Uterus (tissue), 2 donors: ENCODE results near the gene CACNA2D4.

Experiments used
- POLR2A ChIP-seq, 2 donors: fragments of 450-650 bp; IDR thresholded peaks; one replicate each; pipeline ENCODE4 v1.6.1; 2016; ENCODE audit warnings: antibody characterized with exemption in 2 of 2, mild to moderate bottlenecking in 1 of 2, moderate library complexity in 1 of 2
- TF ChIP-seq, protein P1 (sequence below), 4 experiments: fragments of 200-600 bp in 2 of 4; fragments of 450-650 bp in 2 of 4; sonication (generic) in 2 of 4; IDR thresholded peaks; one replicate each; pipeline ENCODE4 v1.5.1; 2016 to 2019; ENCODE audit warnings: antibody characterized with exemption in 4 of 4, mild to moderate bottlenecking in 2 of 4, moderate library complexity in 1 of 4

DNA sequence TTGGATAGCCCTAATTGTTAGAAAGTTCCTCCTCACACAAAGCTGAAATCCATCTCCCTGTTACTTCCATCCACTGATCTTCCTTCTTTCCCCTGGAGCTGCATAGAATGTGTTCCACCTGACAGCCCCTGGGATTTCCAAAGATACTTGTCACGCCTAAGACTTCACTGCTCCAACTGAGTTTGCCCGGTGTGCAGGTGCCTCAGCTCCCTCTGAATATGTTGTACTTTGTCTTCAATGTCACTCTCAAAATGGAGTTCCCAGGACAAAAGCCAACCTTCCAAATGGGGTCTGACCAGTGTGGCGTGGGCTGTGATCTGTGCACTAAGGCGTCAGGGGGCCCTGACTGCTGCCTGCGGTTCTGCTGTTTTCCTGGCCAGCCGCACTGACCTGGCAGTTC is 42.8 kb downstream of the CACNA2D4 start:
- TF ChIP-seq, protein P1, sequence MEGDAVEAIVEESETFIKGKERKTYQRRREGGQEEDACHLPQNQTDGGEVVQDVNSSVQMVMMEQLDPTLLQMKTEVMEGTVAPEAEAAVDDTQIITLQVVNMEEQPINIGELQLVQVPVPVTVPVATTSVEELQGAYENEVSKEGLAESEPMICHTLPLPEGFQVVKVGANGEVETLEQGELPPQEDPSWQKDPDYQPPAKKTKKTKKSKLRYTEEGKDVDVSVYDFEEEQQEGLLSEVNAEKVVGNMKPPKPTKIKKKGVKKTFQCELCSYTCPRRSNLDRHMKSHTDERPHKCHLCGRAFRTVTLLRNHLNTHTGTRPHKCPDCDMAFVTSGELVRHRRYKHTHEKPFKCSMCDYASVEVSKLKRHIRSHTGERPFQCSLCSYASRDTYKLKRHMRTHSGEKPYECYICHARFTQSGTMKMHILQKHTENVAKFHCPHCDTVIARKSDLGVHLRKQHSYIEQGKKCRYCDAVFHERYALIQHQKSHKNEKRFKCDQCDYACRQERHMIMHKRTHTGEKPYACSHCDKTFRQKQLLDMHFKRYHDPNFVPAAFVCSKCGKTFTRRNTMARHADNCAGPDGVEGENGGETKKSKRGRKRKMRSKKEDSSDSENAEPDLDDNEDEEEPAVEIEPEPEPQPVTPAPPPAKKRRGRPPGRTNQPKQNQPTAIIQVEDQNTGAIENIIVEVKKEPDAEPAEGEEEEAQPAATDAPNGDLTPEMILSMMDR (IDR thresholded peaks at IDR 0.05) = no peak
- TF ChIP-seq POLR2A (IDR thresholded peaks at IDR 0.05) = no peak
